RCC 7860 (cell line): ENCODE results near the gene PPM1M.
"Not testable (repeated sequence)": the region's sequence is repeated elsewhere in the genome, so short reads cannot be mapped to it uniquely, and the experiment has no call there.

Experiments used
- DNase-seq: peaks from one replicate; pipeline ENCODE4 v3.0.0-alpha.2; 2015; ENCODE audit warnings: low spot score
- FAIRE-seq: peaks from 2 replicates; lab custom pipeline; 2012; peaks lifted over from hg19 to GRCh38; lab: Jason Lieb, UNC

Gene PPM1M

DNA sequence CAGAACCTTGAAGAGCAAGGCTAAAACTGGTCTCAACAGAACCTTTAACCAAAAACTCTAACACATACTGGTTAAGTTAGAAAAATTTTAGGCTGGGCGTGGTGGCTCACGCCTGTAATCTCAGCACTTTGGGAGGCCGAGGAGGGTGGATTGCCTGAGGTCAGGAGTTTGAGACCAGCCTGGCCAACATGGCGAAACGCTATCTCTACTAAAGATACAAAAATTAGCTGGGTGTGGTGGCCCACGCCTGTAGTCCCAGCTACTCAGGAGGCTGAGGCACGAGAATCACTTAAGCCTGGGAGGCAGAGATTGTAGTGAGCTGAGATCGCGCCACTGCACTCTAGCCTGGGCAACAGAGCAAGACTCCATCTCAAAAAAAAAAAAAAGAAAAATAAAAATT, 26.6 kb downstream of the PPM1M start:
- not testable (repeated sequence) for DNase-seq, FAIRE-seq

GRCh38 chr3:52272831-52273230, 27.3 kb downstream of the PPM1M start:
- no peak for FAIRE-seq
- no peak for DNase-seq

GRCh38 chr3:52274781-52275180, 29.2 kb downstream of the PPM1M start:
- not testable (repeated sequence) for FAIRE-seq

DNA sequence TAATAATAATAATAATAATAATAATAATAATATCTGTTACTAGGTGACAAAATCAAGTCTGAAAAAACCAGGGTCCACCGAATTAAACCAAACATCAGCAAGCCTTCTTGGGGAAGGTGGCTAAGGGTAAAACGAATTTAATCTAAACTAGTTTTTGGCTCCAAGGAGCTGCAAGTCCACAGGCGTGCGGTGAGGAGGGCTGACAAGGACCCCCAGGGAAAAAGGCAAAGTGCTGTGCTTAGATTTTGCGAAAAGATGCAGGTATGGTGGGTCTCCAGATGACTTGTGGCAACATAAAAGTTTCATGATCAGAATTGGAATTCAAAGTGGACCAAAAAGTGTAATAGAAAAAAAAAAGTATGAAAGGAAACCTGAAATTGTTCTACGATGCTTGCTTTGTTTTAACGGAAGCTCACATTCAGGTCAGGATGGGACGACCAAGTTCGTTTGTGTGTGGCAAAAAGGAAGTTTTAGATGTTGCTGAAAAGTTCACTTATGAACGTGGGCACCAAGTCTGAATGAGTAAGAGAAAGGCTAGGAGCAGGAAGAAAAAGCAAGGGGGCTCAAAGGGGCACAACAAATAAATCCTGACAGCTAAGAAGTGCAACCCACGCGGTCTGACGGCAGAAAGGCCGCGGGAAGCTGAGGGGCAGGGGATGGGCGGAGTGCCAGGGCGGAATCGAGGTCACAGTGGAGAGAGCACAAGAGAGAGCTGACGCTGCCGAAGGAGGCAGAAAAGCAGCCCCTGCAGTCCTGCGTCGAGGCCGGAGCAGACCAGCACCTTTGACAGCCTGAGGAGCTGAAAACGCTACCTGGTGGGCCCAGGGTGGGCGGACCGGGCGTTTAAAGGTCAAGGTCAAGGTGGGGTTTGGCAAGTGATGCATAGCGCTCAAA, 31.8 kb downstream of the PPM1M start:
- no peak for FAIRE-seq

More at GRCh38 chr3:52274781-52275180, 29.2 kb downstream of the PPM1M start:
- DNase-seq: not testable (repeated sequence)

DNA sequence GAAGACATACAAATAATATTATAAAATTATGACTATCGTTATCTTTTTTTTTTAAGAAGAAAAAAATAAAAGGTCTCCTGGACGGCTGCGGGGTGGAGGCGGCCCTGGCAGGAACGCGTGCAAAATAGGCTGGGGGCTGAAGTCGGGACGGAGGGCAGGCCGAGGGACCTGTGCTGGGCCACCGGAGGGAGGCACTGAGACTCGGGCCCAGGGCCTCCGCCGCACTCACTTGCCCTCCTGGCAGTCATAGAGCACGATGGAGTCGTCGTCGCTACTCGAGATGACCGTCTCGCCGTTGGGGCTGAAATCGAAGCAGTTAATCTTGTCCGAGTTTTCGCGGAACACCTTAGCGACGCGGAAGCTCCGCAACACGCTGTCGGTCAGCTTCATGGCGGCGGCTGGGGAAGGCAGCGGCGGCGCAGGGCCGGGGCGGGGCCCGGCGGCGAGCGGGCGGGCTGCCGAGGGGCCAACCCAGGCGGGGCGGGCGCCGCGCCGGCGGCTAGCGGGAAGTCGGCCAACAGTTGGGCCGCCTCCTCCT, 32.5 kb downstream of the PPM1M start:
- DNase-seq (peak; percentile 23), FAIRE-seq (no peak)

More for the DNA sequence above, 31.8 kb downstream of the PPM1M start:
- peak; percentile 55 for DNase-seq

DNA sequence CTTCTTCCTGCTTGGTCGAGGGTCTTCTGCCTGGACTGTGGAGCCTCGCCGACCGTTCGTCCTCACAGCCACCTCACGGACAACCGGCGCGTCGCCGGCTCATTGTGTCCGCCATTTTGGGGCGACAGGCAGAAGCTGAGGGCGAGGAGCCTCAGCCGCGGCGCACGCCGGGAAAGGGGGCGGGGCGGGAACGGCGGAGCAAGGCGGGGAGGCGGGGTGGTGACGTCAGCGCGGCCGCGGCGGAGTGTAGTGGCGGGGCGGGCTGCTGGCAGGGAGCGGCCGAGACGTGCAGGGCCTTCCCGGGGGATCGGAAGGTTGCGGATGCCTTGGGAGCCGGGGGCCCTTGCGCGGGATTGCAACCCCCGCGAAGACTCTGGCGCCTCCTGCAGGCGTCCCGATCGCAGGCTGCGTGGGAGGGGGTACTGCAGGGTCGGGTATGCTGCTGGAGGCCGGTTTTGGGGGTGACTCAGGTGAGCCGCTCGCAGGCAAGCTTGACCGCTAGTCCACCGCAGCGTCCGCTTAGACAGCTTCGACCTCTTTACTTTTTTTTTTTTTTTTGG, 33.0 kb downstream of the PPM1M start, which contains the start of gene WDR82:
Gene WDR82, minus strand, starts transcription at position 140 of the 560 bp plus-strand sequence. CDS start 288 bp downstream, outside the sequence.
- DNase-seq (peak; percentile 79), FAIRE-seq (no peak)

GRCh38 chr3:52279596-52279995, 34.0 kb downstream of the PPM1M start:
- no peak for FAIRE-seq
- no peak for DNase-seq

DNA sequence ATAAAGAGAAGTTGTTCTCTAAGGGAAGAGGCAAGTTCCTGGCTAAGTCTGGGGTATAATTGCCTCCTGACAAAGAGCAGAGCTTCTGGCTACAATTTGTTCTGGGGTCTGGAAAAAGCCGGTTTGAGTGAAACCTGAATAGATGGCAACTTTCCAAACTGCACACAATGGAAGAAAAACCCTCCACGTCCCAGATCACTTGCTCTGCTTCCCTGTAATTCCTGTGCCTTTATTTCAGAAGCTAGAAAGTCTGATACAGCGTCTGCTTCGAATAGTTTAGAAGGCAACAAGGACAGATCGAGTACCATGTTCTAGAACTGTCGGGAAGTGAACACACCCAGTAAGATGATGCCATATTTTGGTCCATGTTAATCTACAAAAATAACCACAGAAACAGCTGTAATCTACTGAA, 34.5 kb downstream of the PPM1M start:
- DNase-seq (no peak), FAIRE-seq (no peak)

DNA sequence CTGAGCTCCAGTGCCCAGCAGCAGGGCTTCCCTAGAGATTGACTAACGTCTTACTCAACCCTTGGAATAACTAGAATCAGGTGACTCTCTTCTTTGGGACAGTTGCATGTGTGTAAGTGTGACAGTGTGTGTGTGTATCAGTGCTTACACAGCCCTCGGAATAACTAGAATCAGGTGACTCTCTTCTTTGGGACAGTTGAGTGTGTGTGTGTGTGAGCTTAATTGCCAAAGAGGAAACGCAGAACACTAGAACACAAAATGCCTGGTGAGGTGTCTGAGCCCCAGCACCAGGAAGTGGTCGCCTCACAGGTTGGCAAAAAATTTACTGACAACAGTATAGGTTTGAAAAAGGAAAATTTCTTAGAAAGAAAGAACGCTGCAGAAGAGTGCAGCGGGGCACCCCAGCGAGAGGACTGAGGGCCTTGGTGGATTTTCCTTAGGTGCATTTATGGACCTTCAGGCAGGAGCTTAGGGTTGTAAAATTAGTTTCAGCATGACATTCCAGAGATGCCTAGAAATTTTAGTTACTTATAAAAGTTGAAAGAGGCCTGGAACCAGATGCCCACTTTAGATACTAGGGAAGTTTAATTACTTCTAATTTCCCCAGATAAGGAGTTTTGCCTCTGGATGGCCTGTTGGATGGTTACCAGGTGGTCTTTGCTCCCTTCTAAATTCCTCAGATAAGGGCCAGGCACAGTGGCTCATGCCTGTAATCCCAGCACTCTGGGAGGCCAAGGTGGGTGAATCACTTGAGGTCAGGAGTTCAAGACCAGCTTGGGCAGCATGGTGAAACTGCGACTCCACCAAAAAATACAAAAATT, 36.6 kb downstream of the PPM1M start:
- FAIRE-seq: peak; percentile 47
- peak; percentile 66 for DNase-seq

- DNase-seq (no peak), FAIRE-seq (no peak)
These were observed 37.7 kb downstream of the PPM1M start for GRCh38 chr3:52283306-52283705.

GRCh38 chr3:52284051-52284450, 38.5 kb downstream of the PPM1M start:
- not testable (repeated sequence) for FAIRE-seq, DNase-seq

GRCh38 chr3:52286777-52287110, 41.2 kb downstream of the PPM1M start:
- DNase-seq: no peak
- FAIRE-seq: no peak

DNA sequence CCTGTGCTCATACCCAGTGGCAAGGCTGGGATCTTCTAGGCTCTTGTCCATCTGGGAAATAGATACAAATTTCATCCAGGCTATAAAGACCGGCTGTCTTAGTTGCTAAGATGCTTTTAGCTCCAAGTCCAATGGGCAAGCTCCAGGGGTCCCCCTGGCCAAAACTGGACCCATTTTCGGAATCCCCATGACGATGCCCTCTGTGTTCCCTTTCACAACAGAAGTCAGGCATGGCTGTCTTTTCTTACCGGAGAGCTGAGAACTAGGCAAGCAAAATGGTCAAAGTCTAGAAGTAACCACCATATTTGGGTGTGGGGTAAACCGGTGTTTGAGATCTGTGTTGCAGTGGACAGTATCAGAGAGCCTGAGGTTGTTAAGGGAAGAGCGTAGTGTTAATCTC, 43.1 kb downstream of the PPM1M start:
- DNase-seq (no peak), FAIRE-seq (no peak)

DNA sequence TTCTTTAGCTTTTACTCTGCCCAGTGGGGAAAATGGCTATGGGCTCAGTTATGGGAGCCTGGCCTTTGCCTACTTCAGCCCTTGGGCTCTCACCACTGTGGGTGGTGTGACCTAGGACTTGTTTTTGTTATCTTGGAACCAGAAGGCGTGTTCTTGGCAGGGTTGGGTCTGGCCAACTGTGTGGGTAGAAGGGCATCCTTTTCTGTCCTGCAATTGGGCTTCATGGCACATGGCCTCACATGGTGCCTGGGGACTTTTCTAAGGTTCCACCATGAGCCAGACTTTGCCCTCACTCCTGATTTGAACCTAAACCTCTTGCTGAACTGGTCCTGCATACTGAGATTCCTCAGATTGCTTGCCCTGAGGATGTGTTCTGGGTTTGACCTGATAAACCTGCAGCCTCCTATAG, 43.8 kb downstream of the PPM1M start:
- FAIRE-seq (no peak), DNase-seq (no peak)

GRCh38 chr3:52289747-52290595, 44.4 kb downstream of the PPM1M start:
- FAIRE-seq: no peak

DNA sequence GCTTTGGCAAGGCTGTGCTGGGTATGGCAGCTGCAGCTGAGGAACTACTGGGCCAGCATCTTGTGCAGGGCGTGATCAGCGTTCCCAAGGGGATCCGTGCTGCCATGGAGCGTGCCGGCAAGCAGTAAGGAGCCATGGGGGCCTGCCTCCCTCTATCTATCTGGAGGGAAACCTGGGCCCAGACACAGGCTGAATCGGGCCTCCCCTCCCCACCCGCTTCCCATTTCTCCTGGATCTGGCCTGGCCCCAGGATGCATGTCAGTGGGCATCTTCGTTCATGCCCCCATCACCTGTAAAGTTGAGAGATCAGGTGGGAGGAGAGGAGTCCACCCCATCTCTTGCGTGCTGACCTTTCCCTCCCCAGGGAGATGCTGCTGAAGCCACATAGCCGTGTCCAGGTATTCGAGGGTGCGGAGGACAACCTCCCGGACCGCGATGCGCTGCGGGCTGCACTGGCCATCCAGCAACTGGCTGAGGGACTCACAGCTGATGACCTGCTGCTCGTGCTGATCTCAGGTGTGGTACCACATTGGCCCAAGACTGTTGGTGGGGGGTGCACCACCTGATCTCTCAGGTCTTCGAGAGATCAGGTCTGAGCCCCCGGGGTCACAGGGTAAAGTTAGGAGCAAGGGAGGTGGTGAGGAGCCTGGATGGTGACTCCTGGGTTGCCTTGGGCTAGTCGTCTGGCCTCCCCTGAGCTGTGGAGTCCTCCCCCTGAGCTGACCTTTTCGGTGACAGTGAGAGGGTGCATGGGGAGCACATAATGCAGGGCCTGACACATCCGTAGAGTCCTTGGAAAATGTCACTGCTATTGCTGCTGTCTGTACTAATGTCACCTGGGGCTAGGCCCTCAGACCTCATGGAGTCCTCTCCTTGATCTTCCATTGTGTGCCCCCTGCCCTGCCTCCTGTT, 45.3 kb downstream of the PPM1M start:
- FAIRE-seq (no peak), DNase-seq (no peak)

More at GRCh38 chr3:52289747-52290595, 44.4 kb downstream of the PPM1M start:
- DNase-seq: no peak

GRCh38 chr3:52291508-52292181, 46.1 kb downstream of the PPM1M start:
- DNase-seq: no peak
- FAIRE-seq: no peak

DNA sequence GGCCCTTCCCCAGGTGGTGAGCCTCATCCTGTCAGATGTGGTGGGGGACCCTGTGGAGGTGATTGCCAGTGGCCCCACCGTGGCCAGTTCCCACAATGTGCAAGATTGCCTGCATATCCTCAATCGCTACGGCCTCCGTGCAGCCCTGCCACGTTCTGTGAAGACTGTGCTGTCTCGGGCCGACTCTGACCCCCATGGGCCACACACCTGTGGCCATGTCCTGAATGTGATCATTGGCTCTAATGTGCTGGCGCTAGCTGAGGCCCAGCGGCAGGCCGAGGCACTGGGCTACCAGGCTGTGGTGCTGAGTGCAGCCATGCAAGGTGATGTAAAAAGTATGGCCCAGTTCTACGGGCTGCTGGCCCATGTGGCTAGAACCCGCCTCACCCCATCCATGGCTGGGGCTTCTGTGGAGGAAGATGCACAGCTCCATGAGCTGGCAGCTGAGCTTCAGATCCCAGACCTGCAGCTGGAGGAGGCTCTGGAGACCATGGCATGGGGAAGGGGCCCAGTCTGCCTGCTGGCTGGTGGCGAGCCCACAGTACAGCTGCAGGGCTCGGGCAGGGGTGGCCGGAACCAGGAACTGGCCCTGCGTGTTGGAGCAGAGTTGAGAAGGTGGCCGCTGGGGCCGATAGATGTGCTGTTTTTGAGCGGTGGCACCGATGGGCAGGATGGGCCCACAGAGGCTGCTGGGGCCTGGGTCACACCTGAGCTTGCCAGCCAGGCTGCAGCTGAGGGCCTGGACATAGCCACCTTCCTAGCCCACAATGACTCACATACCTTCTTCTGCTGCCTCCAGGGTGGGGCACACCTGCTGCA, 46.9 kb downstream of the PPM1M start:
- DNase-seq: no peak
- FAIRE-seq: no peak
